SU-DHL-6 (cell line): Measurements from ENCODE around the gene CENPB.

ENCODE experiments used
- H2AFZ ChIP-seq: fragments of 200-600 bp; sonication (generic); 2 replicates; pipeline ENCODE4 v1.6.1; 2014; ENCODE audit warnings: low read depth, mild to moderate bottlenecking, moderate library complexity, mixed read lengths, antibody characterized with exemption, low read length; ENCODE audit not compliant: severe bottlenecking
- H3F3A ChIP-seq: fragments of 200-600 bp; shearing (Covaris generic); 2 replicates; pipeline ENCODE4 v1.6.0; 2016; ENCODE audit warnings: antibody characterized with exemption, mild to moderate bottlenecking; ENCODE audit not compliant: insufficient read depth
- H3K27ac ChIP-seq: fragments of 200-600 bp; sonication (generic); 2 replicates; pipeline ENCODE4 v1.5.1; 2016; ENCODE audit warnings: low read depth, mild to moderate bottlenecking, low read length, moderate library complexity, mixed read lengths
- H3K27me3 ChIP-seq: fragments of 200-600 bp; sonication (generic), shearing (Covaris generic); 2 replicates; pipeline ENCODE4 v1.6.0; 2014; ENCODE audit warnings: mild to moderate bottlenecking, low read length
- H3K36me3 ChIP-seq: fragments of 200-600 bp; sonication (generic); 2 replicates; pipeline ENCODE4 v1.6.1; 2014; ENCODE audit warnings: mild to moderate bottlenecking, low read length, mixed read lengths
- H3K4me2 ChIP-seq: fragments of 300-600, 200-600 bp; shearing (Covaris generic), sonication (generic); 2 replicates; pipeline ENCODE4 v1.6.0; 2014; ENCODE audit warnings: low read length, low read depth, mild to moderate bottlenecking; ENCODE audit not compliant: poor library complexity, severe bottlenecking
- H3K4me3 ChIP-seq: fragments of 200-600 bp; sonication (generic); 2 replicates; pipeline ENCODE4 v1.5.1; 2014; ENCODE audit warnings: antibody characterized with exemption, low read length, mild to moderate bottlenecking, mixed read lengths; ENCODE audit not compliant: insufficient read depth, poor library complexity, severe bottlenecking
- H3K79me2 ChIP-seq: fragments of 200-600 bp; sonication (generic); 2 replicates; pipeline ENCODE4 v1.6.1; 2014; ENCODE audit warnings: mild to moderate bottlenecking, low read length, moderate library complexity; ENCODE audit not compliant: insufficient read depth
- H3K9ac ChIP-seq: fragments of 200-600 bp; sonication (generic); 2 replicates; pipeline ENCODE4 v1.7.0; 2014; ENCODE audit warnings: mild to moderate bottlenecking, low read length
- H3K9me2 ChIP-seq: fragments of 200-600 bp; sonication (generic); replicated peaks from 2 replicates; pipeline ENCODE4 v1.6.1; 2014; ENCODE audit warnings: low read length; ENCODE audit not compliant: insufficient read depth
- H3K9me3 ChIP-seq: fragments of 200-600 bp; sonication (generic); 2 replicates; pipeline ENCODE4 v1.6.1; 2014; ENCODE audit warnings: low read length, mixed read lengths; ENCODE audit not compliant: insufficient read depth
- H4K20me1 ChIP-seq: fragments of 200-600 bp; sonication (generic); 2 replicates; pipeline ENCODE4 v1.6.1; 2014; ENCODE audit warnings: low read depth, mild to moderate bottlenecking, antibody characterized with exemption, low read length, moderate library complexity, mixed read lengths
- CTCF ChIP-seq: fragments of 200-600 bp; sonication (generic); IDR thresholded peaks from one replicate; pipeline ENCODE4 v1.5.1; 2017; ENCODE audit warnings: antibody characterized with exemption, mild to moderate bottlenecking, low read length, moderate library complexity; ENCODE audit not compliant: insufficient read depth, poor library complexity, severe bottlenecking
- EZH2phosphoT487 ChIP-seq: fragments of 200-600 bp; sonication (generic), shearing (Covaris generic); conservative IDR thresholded peaks from 2 replicates; pipeline ENCODE4 v1.6.1; 2018; ENCODE audit warnings: mild to moderate bottlenecking, antibody characterized with exemption, low read length, moderate library complexity, mixed read lengths

Gene CENPB

GRCh38 chr20:3777716-3778629, 8.6 kb downstream of the CENPB start:
- no peak overlapping the region for H3K9ac ChIP-seq
- peak overlapping the region; percentile 15 for H3K4me2 ChIP-seq

DNA sequence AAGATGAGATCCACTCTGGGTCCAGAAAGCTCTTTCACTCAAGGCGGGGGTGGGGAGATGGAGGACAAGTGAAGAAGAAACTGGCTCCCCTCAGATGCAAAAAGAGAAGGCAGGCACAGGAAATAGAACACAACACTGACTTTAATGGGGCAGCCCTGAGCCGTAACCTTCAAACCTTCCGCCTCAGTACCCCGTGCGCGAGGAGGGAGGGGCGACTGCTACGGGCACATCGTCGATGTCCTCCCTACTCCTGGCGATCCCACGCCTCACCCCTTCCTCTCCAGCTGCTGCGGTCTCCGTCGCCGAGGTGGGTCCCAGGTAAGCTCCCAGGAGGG, 9.2 kb downstream of the CENPB start:
- Histone ChIP-seq H3K9me2 (no peaks in the 10 kb centered on the region), H3K9me3 (no peaks in the 10 kb centered on the region), H3F3A (peaks cover 3% of the 10 kb centered on the region; the same call in 1 of the 2 replicates), H2AFZ (peak overlapping the region; percentile 0), H3K36me3 (no peaks in the 10 kb centered on the region), H3K4me2 (peak overlapping the region; percentile 15), H3K4me3 (no peak overlapping the region), H4K20me1 (no peaks in the 10 kb centered on the region), H3K27ac (no peak overlapping the region), H3K9ac (no peak overlapping the region), H3K27me3 (no peaks in the 10 kb centered on the region), H3K79me2 (no peaks in the 10 kb centered on the region)
- TF ChIP-seq CTCF (no peak), EZH2phosphoT487 (no peak)

More at GRCh38 chr20:3777716-3778629, 8.6 kb downstream of the CENPB start:
- Histone ChIP-seq H3K27me3 (no peaks in the 10 kb centered on the region), H3K79me2 (no peaks in the 10 kb centered on the region), H3K9me2 (no peaks in the 10 kb centered on the region), H2AFZ (peak overlapping the region; percentile 0), H3K27ac (no peak overlapping the region), H4K20me1 (no peaks in the 10 kb centered on the region), H3K4me3 (no peak overlapping the region), H3K9me3 (no peaks in the 10 kb centered on the region), H3F3A (peaks cover 6% of the 10 kb centered on the region; the same call in 1 of the 2 replicates), H3K36me3 (no peaks in the 10 kb centered on the region)
- TF ChIP-seq EZH2phosphoT487 (no peak), CTCF (no peak)

- no peak overlapping the region for H3K4me3 ChIP-seq
Observed at GRCh38 chr20:3775457-3776108, 11.0 kb downstream of the CENPB start.

More at GRCh38 chr20:3775457-3776108, 11.0 kb downstream of the CENPB start:
- no peak overlapping the region for H3K4me2 ChIP-seq
- no peaks in the 10 kb centered on the region for H3K27me3 ChIP-seq
- no peaks in the 10 kb centered on the region for H4K20me1 ChIP-seq
- no peak overlapping the region for H3K9ac ChIP-seq
- no peaks in the 10 kb centered on the region for H3F3A ChIP-seq
- no peak overlapping the region for H3K27ac ChIP-seq
- H2AFZ ChIP-seq = no peak overlapping the region
- H3K9me3 ChIP-seq = no peaks in the 10 kb centered on the region
- no peaks in the 10 kb centered on the region for H3K36me3 ChIP-seq
- no peaks in the 10 kb centered on the region for H3K9me2 ChIP-seq
- TF ChIP-seq EZH2phosphoT487 (no peak), CTCF (no peak)
- H3K79me2 ChIP-seq = no peaks in the 10 kb centered on the region
